ENCODE data around the gene SLC22A31.

The SLC22A31 gene

GRCh38 chr16:89156740-89157645 is 43.3 kb downstream of the SLC22A31 start:
- no peak for DNase-seq (ENCODE audit: low spot score)
- TF ChIP-seq CTCF (IDR thresholded peaks at IDR 0.05; ENCODE audit: extremely low read depth, missing control alignments) = no peak

- DNase-seq (ENCODE audit: low spot score) = no peak
- no peak for TF ChIP-seq CTCF (IDR thresholded peaks at IDR 0.05; ENCODE audit: extremely low read depth, missing control alignments)
Observed at GRCh38 chr16:89155851-89156739, 44.2 kb downstream of the SLC22A31 start.

GRCh38 chr16:89155184-89155679 is 45.1 kb downstream of the SLC22A31 start:
- DNase-seq (ENCODE audit: low spot score) = no peak
- TF ChIP-seq CTCF (IDR thresholded peaks at IDR 0.05; ENCODE audit: extremely low read depth, missing control alignments) = no peak

GRCh38 chr16:89154390-89155183 is 45.8 kb downstream of the SLC22A31 start:
- TF ChIP-seq CTCF (IDR thresholded peaks at IDR 0.05; ENCODE audit: extremely low read depth, missing control alignments) = no peak
- no peak for DNase-seq (ENCODE audit: low spot score)

- DNase-seq (ENCODE audit: low spot score) = no peak
Observed at GRCh38 chr16:89153848-89154271, 46.5 kb downstream of the SLC22A31 start.

More at GRCh38 chr16:89153848-89154271, 46.5 kb downstream of the SLC22A31 start:
- no peak for TF ChIP-seq CTCF (IDR thresholded peaks at IDR 0.05; ENCODE audit: extremely low read depth, missing control alignments)

All from GM20000 (cell line).